Astrocyte of the cerebellum (primary cell): ENCODE results near the gene PEDS1.
A peak's percentile ranks its signal among the peaks of the same experiment; 100 is the strongest.

ENCODE experiments used
- DNase-seq: peaks from one replicate; pipeline ENCODE4 v3.0.0-alpha.2; 2011; ENCODE audit warnings: low read depth
- H3K4me3 ChIP-seq: 2 replicates; pipeline ENCODE4 v1.5.1; 2011; ENCODE audit warnings: mild to moderate bottlenecking, low read depth, low read length, moderate library complexity
- CTCF ChIP-seq: IDR thresholded peaks from 2 replicates; pipeline ENCODE4 v1.5.1; 2012; ENCODE audit warnings: low read length, low read depth, moderate library complexity, mild to moderate bottlenecking; ENCODE audit errors: missing control alignments
- in situ Hi-C: cut with HindIII; loops from 2 replicates; pipeline ENCODE4 v1.10.0; 2017; ENCODE audit warnings: low sequenced_read_pairs

PEDS1 gene

GRCh38 chr20:50118203-50118602 is 35.3 kb downstream of the PEDS1 start:
- H3K4me3 ChIP-seq: no peak overlapping the region
- DNase-seq: no peak
- TF ChIP-seq CTCF: no peak
- in situ Hi-C loops: no loop called here

- no peak for TF ChIP-seq CTCF
- H3K4me3 ChIP-seq: peak overlapping the region; percentile 53
- in situ Hi-C loops: no loop called here
- DNase-seq: no peak
These were observed 37.0 kb downstream of the PEDS1 start for GRCh38 chr20:50116368-50116999.

GRCh38 chr20:50115591-50116367 is 37.7 kb downstream of the PEDS1 start:
- peak; percentile 94 for DNase-seq
- H3K4me3 ChIP-seq: peak overlapping the region; percentile 53
- TF ChIP-seq CTCF: no peak
- in situ Hi-C loops: no loop called here

GRCh38 chr20:50115041-50115512 is 38.4 kb downstream of the PEDS1 start:
- no peak for TF ChIP-seq CTCF
- DNase-seq: no peak
- in situ Hi-C loops: no loop called here
- peak overlapping the region; percentile 53 for H3K4me3 ChIP-seq

- in situ Hi-C loops: no loop called here
- TF ChIP-seq CTCF: no peak
- peak overlapping the region; percentile 91 for H3K4me3 ChIP-seq
- DNase-seq: no peak
These were observed 39.9 kb downstream of the PEDS1 start for GRCh38 chr20:50113420-50114224.

- in situ Hi-C loops: no loop called here
- TF ChIP-seq CTCF: peak; percentile 44
- peak within 1 kb of the TSS; percentile 91 for H3K4me3 ChIP-seq
- DNase-seq: no peak
These were observed 40.8 kb downstream of the PEDS1 start, which contains the start of gene UBE2V1 for GRCh38 chr20:50112512-50113419. TSS of gene UBE2V1 (minus strand) at chr20:50113150. CDS start at chr20:50113128, 22 bp downstream.
